Globus pallidus (tissue), 1 donor: ENCODE results near the gene FCSK.
A peak's percentile ranks its signal among the peaks of the same experiment; 100 is the strongest.
"Not testable (repeated sequence)": the region's sequence is repeated elsewhere in the genome, so short reads cannot be mapped to it uniquely, and the experiment has no call there.

ENCODE experiments used
- DNase-seq: peaks from one replicate; pipeline ENCODE4 v3.0.0-alpha.2; 2015; ENCODE audit warnings: low spot score

FCSK gene

GRCh38 chr16:70524399-70524825, 70.0 kb downstream of the FCSK start:
- not testable (repeated sequence) for DNase-seq

- DNase-seq = no peak
Observed at GRCh38 chr16:70526403-70526802, 72.0 kb downstream of the FCSK start.

GRCh38 chr16:70527315-70527996, 73.1 kb downstream of the FCSK start:
- no peak for DNase-seq

GRCh38 chr16:70529051-70529777, 74.8 kb downstream of the FCSK start:
- peak; percentile 23 for DNase-seq
